Measurements from ENCODE around the gene PORCN.
A peak's percentile ranks its signal among the peaks of the same experiment; 100 is the strongest.

Gene PORCN

GRCh38 chrX:48476919-48477318, 31.9 kb upstream of the PORCN start:
- DNase-seq (ENCODE audit: low spot score), result no peak

DNA sequence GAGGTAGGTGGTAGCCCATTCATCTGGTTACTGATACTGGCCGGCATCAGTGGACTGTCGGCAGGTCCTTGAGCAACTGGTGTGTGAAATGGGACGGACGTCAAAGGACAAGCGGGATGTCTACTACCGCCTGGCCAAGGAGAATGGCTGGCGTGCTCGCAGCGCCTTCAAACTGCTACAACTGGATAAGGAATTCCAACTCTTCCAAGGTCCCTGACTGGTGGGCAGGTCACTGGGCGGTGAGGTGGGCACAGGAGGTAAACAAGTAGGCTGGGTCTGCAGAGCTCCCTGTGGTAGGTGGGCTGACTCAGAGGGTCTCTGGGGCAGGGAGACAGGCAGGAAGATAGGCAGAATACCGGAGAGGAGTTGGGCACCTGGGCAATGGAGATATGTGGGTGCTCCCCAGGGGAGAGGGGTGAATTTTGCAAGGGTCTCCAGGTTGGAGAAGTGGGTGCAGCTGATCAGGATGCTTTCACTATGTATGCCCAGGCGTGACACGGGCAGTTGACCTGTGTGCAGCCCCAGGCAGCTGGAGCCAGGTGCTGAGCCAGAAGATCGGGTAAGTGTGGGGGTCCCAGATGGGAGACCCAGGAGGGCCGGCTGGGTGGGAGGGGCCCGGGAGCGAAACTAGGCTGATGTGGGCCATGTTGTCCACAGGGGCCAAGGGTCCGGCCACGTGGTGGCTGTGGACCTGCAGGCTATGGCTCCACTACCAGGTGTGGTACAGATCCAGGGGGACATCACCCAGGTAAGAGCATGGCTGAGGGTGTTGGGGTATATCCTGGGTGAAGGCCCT, 30.6 kb upstream of the PORCN start:
- no peak for DNase-seq (ENCODE audit: low spot score)

- DNase-seq (ENCODE audit: low spot score), result no peak
Observed at GRCh38 chrX:48478806-48479205, 30.0 kb upstream of the PORCN start.

DNA sequence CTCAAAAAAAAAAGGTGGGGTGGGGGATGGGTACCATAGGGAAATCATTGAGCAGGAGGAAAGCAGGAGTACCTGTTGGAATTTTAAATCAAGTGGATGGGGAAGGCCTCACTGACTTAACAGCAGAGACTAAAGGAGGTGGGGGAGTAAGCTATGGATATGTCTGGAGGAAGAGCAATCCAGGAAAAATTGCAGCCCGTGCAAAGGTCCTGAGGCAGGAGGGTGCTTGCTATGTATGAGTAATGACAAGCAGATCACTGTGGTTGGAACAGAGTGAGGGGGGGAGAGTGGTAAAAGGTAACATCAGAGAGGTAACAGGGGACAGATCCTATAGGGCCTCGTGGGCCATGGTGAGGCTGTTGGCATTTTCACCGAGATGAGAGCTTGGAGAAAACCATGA, 28.6 kb upstream of the PORCN start:
- DNase-seq (ENCODE audit: low spot score), result no peak

DNA sequence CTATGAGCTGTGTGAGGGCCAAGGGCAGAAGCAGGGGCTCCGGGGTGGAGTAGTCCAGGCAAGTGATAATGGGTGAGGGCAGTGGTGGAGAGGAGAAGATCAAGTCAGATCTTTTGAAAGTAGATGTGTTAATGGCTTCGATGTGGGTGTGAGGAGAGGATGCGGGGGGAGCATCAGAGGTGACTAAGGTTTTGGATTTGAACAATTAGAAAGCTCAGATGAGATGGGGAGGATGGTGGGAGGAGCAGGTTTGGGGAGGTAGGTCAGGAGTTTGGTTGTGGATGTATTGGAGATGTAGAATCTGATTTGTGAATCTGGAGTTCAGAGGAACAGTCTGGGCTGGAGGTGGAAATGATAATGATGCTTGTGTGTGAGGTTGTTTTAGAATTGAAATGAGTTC, 28.2 kb upstream of the PORCN start:
- DNase-seq (ENCODE audit: low spot score), result no peak

- DNase-seq (ENCODE audit: low spot score), result no peak
Observed at GRCh38 chrX:48482526-48482925, 26.3 kb upstream of the PORCN start.

DNA sequence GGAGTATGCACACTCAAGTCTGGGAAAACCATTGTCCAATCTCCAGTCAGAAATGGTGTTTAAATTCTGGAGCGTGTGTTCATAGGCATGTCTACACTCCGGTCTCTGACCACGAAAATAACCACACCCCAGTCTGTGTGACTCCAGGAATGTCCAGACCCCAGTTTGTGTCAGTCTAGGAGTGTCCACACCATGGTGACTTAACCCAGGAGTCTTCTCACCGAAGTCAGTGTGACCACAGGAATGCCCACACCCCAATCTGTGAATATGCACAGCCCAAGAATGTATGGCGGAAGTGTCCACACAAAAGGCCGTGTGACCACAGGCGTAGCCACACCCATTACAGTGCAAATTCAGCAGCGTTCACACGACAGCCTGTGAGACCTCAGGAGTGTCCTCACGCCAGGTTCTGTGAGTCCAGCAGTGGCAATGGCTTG, 21.4 kb upstream of the PORCN start:
- no peak for DNase-seq (ENCODE audit: low spot score)

DNA sequence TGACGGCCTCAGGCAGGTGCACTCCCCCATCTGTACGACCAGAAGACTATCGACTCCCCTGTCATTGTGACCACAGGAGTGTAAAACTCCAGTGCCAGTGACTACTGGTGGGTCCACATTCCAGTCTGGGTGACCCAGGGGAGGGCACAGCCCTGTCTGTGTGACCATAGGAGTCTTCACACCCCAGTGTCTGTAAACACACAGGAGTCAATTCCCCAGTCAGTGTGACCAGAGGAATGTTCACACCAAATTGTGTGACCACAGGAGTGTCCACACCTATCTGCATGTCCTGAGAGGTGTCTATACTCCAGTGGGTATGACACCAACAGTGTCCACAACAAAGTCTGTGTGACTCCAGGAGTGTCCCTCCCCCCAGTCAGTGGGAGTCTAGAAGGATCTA, 20.8 kb upstream of the PORCN start:
- no peak for DNase-seq (ENCODE audit: low spot score)

GRCh38 chrX:48489296-48489695, 19.5 kb upstream of the PORCN start:
- no peak for DNase-seq (ENCODE audit: low spot score)

- DNase-seq (ENCODE audit: low spot score), result no peak
Observed at GRCh38 chrX:48489892-48490291, 18.9 kb upstream of the PORCN start.

DNA sequence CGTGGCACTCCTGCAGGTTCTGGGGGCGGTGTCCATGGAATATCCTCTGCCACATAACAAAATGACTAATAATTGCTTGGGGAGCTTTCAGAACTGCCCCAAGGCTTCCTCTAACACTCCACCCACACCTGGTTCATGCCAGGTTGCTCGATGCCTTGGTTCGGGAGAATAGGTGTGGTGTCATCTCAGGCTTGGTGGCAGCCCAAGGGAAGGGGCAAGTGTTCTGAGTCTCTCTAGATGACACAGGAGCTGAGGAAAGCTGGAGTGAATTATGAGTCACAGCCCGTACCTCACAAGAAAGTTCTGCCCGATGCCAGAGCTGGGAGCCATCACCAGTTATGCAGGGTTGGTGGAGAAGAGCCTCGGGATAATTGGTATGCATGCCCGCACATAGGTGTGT, 18.1 kb upstream of the PORCN start:
- no peak for DNase-seq (ENCODE audit: low spot score)

- no peak for DNase-seq (ENCODE audit: low spot score)
Observed at GRCh38 chrX:48491809-48492208, 17.0 kb upstream of the PORCN start.

DNA sequence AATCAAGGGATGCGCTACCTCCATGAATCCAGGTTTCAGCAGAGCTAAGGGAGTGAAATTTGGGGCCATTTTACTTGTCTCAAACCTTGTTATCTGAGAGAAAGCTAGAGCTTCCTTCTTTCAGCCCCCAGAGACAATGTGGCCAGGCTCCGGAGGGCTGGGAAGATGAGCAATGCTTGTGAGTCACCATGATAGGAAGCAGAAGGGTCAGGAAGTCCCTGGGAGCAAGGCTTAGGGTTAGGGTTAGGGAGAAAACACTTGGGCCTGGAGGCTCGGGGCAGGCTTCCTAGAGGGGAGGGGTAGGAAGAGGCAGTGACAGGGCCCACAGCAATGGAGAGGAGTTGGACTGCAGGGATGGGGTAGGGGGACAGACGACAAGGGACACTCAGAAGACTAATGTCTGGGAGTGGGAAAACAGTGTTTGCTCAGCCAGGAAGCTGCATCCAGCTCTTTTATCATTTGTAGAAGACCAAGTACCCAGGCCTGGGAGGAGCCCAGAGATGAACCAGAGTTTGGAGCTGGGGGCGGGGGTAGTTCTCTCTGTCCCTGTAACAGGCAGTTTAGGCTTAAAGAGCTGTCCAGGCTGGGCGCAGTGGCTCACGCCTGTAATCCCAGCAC, 16.4 kb upstream of the PORCN start:
- no peak for DNase-seq (ENCODE audit: low spot score)

GRCh38 chrX:48493890-48494364, 14.9 kb upstream of the PORCN start:
- DNase-seq (ENCODE audit: low spot score), result peak; percentile 56

- no peak for DNase-seq (ENCODE audit: low spot score)
Observed at GRCh38 chrX:48496660-48497059, 12.1 kb upstream of the PORCN start.

- DNase-seq (ENCODE audit: low spot score), result no peak
Observed at GRCh38 chrX:48497871-48498270, 10.9 kb upstream of the PORCN start.

DNA sequence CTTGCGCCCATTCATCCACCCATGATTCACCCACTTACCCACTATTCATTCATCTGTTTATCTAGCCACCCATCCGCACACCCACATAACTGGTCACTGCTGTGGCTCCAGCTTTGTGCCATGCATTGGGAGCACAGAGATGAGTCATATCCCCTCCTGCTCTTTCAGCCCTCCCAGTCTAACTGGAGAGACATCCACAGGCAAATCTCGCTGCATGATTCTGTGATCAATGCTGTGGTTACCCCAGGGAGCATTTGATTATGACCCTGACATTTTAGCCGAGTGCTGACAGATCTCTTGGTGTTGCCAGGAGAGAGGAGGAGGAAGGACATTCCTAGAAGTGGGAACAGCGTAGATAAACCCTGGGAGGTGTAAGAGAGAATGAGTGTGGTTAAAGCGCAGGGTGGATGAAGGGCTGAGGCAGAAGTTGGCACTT, 10.4 kb upstream of the PORCN start:
- no peak for DNase-seq (ENCODE audit: low spot score)

DNA sequence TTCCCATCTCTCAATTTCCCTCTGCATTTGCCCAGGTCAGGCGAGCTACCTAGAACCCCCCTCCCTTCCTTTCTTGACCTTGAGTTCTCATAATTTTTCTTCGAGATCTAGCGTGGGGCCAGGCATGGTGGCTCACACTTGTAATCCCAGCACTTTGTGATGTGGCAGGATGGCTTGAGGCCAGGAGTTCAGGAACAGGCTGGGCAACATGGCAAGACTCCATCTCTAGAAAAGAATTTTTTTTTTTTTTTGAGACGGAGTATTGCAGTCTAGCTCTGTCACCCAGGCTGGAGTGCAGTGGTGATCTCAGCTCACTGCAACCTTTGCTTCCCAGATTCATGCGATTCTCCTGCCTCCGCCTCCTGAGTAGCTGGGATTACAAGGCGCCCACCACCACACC, 4.5 kb upstream of the PORCN start:
- no peak for DNase-seq (ENCODE audit: low spot score)

GRCh38 chrX:48505481-48505880, 3.3 kb upstream of the PORCN start:
- no peak for DNase-seq (ENCODE audit: low spot score)

- DNase-seq (ENCODE audit: low spot score), result no peak
Observed at GRCh38 chrX:48507246-48507645, 1.5 kb upstream of the PORCN start.

GRCh38 chrX:48509245-48509590, 426 bp downstream of the PORCN start:
- no peak for DNase-seq (ENCODE audit: low spot score)

DNA sequence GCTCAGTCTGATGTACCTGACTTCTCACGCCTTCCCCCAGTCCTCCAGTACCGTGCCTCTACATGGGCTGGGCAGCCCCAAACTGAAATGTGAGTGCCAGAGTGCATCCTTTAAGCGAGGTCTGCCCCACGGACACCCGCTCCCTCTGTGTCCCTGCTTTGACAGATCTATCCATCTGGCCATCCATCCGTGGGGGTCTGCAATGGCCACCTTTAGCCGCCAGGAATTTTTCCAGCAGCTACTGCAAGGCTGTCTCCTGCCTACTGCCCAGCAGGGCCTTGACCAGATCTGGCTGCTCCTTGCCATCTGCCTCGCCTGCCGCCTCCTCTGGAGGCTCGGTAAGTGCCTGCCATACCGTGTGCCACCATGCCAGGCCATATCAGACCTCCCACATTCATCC, 827 bp downstream of the PORCN start:
- DNase-seq (ENCODE audit: low spot score), result no peak

GRCh38 chrX:48511560-48511959, 2.8 kb downstream of the PORCN start:
- DNase-seq (ENCODE audit: low spot score), result peak; percentile 27
